Measurements from ENCODE around the gene CRB3.

Gene CRB3

DNA sequence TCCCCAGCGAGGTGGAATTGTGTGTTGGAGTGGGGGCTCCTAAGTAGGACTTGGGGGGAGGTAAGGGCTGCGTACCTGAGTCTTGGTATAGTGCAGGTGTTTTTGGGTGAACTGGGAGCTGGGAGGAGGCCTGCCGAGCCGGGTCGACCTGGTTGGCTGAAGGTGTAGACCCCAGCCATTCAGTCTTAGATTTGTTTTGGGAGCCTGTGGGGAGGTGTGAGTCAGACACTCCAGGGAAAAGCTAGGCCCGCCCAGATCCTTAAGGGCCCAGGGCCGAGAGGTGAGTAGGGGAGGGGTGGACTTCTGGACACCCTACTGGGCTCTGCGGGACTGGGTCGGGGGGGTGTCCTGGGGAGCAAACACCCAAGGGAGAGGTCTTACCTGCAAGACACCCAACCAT, 935 bp downstream of the CRB3 start:
- no peak for DNase-seq

GRCh38 chr19:6465663-6466062, 1.6 kb downstream of the CRB3 start:
- no peak for DNase-seq

DNA sequence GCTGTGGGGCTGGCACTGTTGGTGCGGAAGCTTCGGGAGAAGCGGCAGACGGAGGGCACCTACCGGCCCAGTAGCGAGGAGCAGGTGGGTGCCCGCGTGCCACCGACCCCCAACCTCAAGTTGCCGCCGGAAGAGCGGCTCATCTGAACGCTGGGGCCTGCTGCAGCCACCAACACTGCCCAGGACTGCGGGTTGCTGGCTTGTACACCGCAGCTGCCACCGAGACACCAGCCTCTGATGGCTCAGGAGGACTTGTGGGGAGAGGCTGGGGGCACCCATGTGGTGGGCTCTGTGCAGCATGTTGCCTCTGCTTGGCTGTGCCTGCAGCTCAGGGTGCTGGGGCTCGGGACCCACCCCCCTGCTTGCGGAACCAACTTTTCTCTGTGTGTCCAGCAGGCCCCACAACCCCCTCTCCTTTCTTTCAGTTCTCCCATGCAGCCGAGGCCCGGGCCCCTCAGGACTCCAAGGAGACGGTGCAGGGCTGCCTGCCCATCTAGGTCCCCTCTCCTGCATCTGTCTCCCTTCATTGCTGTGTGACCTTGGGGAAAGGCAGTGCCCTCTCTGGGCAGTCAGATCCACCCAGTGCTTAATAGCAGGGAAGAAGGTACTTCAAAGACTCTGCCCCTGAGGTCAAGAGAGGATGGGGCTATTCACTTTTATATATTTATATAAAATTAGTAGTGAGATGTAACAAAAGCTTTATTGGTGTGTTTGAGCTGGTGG, 2.6 kb downstream of the CRB3 start:
- DNase-seq = no peak

- DNase-seq = no peak
These were observed 3.3 kb downstream of the CRB3 start for GRCh38 chr19:6467384-6467783.

DNA sequence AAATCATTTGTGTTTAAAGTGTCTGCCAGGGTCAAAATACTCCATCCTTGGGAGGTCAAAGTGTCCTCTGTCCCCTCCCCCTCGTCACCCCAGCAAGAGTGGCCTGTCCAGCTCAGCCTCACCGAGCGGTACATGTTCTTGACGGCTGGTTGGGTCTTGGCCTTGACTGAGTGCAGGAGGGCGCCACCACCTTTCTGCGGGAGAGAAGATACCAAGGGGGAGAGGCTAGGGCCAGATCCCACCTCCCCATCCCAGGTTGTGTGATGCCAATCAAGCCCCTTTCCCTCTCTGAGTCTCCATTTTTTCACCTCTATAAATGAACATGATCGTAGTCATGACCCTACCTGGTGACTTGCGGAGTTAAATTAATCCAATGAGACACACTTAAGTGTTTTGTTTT, 6.1 kb downstream of the CRB3 start:
- no peak for DNase-seq

DNA sequence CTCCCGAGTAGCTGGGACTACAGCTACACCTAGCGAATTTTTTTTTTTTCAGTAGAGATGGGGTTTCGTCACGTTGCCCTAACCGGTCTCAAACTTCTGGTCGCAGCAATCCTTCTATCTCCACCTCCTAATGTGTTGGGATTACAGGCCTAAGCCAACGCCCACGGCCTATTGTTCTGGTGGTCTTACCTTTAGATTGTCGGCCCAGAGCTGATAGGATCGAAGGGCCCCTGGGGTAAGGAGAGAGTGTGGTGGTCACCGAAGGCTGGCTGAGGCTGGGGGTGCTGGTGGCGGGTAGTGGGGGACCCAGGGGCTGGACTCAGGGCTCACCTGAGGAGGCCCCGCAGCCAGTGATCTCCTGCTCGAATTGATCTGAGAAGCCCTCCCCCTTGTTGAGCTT, 7.0 kb downstream of the CRB3 start:
- no peak for DNase-seq

DNA sequence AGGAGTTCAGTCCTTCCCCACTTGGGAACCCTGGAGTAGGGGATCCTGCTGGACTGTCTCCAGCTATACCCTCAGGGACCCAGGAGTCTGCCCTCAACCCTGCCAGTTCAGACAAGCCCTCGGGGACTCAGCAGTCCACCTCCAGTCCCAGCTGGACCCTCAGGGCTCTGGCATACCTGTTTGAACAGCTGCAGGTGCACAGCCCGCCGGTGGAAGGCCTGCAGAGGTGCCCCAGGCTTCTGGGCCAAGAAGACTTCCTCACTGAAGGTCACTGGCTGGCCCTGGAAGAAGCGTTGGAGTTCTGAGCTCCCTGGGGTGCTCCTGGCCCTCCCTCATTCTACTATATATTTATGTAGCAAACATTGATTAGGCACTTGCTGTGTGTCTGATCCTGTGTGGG, 8.6 kb downstream of the CRB3 start:
- DNase-seq = no peak

DNA sequence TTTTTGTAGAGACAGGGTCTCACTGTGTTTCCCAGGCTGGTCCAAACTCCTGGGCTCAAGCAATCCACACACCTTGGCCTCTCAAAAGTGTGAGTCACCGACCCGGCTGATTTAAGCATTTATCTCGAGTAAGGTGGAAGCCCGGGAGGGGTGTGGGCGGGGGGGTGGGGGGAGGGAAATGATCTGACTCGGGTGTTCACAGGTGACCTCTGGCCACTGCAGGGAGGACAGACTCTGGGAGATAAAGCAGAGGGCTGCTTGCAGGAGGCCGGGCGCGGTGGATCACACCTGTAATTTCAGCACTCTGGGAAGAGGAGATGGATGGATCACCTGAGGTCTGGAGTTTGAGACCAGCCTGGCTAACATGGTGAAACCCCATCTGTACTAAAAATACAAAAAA, 9.6 kb downstream of the CRB3 start:
- no peak for DNase-seq

DNA sequence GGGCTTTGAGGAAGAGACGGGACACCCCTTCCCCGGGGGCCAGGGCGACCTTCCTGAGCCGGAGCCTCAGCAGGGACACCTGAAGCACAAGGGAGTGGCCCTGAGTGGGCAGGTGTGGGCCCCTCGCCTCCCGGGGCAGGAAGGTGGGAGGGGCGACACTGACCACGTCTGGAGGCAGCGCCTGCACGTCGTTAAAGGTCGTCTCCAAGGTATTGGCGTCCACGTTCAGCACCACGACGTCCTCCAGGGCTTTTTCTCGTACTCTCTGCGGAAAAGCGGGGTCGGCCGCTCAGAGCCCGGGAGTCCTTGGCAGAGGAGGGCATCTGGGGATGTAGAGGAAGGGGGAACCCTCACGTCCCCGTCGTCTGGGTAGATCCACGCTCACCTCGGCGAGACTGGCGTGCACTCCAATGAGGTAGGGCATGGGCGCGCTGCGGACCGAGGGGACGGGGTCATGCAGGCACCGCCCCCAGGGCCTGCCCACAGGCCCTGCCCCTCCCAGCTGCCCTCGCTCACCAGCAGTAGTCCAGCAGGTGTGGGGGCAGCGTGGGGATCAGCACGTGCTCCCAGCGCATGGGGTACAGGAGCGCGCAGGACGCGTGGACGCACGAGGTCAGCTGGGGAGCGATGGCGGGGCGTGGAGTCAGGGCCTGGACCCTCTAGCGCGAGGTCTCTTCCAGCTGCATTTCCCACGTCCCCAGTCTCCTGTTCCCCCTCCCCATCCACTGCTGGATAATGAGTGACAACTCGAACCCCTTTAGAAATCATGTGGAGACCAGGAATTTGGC, 11.4 kb downstream of the CRB3 start:
- DNase-seq = peak; percentile 59

DNA sequence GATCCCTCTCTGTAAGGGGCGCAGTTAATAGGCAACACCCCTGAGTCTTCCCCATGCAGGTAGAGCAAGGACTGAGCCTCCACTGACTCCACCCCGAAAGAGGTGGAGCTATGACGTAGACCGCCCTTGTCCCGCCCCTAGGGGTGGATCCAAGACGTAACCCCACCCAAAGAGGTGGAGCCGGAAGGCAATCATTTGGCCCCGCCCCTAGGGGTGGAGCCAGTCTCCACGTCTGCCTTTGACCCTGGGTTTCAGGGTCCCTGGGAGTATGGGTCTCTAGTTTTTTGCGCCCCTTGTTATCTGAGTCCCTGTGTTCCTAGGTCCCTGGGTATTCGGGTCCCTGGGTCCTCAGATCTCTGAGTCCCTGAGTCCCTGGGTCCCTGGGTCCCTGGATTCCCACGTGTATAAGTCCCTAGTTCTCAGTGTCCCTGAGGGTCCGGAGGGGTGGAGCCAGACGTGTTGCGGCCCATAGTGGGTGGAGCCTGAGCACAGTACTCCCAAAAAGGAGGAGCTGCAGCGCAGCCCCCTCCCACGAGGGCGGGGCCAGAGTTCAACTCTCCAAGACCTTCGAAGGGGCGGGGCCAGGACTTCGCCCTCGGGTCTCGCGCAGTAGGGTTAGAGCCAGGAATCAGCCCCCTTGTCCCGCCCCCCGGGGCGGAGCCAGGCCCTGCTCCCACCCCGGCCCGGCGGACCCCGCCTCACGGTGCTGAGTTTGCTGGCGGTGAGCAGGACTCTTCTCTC, 12.3 kb downstream of the CRB3 start:
- peak; percentile 75 for DNase-seq

DNA sequence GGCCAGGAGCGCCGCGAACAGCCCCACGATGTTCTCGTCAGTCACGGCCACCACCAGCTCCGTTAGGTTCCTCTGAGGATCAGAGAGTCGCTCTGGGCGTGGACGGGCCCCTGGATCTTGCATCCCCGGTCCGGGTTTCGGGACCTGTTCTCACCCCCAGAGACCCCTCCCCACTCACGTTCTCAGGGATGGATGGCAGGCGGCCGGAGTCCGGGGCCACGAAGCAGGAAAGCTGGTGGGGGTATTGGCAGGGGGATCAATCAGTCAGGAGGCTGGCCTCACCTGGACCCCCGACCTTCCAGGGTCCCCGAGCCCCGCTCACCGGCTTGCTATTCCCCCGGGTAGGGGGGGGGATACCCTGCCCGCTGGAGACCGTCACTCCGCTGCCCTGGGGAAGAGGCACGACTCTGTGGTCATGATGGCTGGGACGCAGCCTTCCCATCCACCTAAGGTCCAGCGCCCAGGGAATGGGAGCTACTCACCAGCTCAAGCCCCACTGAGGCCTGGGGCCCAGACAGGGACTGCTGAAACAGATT, 12.9 kb downstream of the CRB3 start:
- no peak for DNase-seq

DNA sequence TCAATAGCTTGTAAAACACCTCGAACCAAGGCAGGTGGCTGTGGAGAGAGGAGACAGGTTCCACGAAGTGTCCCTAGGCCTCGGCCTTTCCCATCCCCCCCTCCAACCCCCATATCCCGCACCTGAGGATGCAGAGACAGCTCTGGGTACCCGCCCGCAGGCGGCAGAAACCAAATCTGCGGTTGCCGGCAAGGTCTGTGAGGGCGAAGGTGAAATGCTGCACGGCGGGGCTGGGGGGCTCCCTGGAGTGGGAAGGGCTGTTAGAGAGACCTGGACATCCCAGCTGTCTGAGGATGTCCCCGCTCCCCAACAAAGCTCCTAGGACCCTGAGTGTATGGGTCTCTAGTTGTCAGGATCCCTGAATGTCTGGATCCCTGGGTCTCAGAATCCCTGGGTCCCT, 14.7 kb downstream of the CRB3 start:
- DNase-seq = no peak

GRCh38 chr19:6479836-6480398, 15.8 kb downstream of the CRB3 start:
- DNase-seq = no peak

- no peak for DNase-seq
These were observed 16.9 kb downstream of the CRB3 start for GRCh38 chr19:6480848-6481415.

- DNase-seq = no peak
These were observed 17.7 kb downstream of the CRB3 start, which contains the start of gene DENND1C for GRCh38 chr19:6481541-6482342. TSS of gene DENND1C (minus strand) at chr19:6481787. CDS start at chr19:6481695, 92 bp downstream.

- DNase-seq = no peak
These were observed 18.2 kb downstream of the CRB3 start for GRCh38 chr19:6482343-6482686.

- DNase-seq = no peak
These were observed 19.2 kb downstream of the CRB3 start for GRCh38 chr19:6483235-6483634.

- DNase-seq = no peak
These were observed 20.2 kb downstream of the CRB3 start for GRCh38 chr19:6484230-6484629.

DNA sequence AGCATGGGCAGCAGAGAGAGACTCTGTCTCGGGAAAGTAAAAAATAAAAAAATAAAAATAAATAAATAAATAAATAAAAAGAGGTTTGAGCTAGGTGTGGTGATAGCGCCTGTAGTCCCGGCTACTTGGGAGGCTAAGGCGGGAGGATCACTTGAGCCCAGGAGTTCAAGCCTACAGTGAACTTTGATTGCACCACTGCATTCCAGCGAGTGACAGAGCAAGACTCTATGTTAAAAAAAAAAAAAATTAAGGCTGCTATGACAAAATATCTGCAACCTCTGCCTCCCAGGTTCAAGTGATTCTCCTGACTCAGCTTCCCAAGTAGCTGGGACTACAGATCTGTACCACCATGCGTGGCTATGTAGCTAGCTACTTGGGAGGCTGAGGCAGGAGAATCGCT, 20.8 kb downstream of the CRB3 start:
- DNase-seq = no peak

- DNase-seq = no peak
These were observed 25.4 kb downstream of the CRB3 start for GRCh38 chr19:6489278-6490061.

DNA sequence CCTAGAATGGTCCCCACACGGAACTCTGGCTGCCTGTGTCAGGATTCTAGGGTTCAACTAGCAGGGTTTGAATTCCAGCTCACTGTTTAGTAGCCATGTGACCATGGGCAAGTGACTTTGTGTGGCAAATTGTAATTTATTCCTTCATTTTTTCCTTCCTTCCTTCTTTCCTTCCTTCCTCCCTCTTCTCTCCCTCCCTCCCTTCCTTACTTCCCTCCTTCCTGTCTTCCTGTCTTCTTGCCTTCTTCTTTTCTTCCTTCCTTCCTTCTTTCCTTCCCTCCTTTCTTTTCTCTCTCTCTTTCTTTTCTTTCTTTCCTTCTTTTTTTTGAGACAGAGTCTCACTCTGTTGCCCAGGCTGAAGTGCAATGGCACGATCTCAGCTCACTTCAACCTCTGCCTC, 26.1 kb downstream of the CRB3 start:
- no peak for DNase-seq

Data from right kidney (tissue), 1 donor.